Right hindlimb (tissue), 1 donor: Measurements from ENCODE around the gene ESR2.
"Not testable (repeated sequence)": the region's sequence is repeated elsewhere in the genome, so short reads cannot be mapped to it uniquely, and the experiment has no call there.

Source experiments
- DNase-seq: peaks from one replicate; pipeline ENCODE4 v3.0.0-alpha.2; 2018

ESR2 gene

DNA sequence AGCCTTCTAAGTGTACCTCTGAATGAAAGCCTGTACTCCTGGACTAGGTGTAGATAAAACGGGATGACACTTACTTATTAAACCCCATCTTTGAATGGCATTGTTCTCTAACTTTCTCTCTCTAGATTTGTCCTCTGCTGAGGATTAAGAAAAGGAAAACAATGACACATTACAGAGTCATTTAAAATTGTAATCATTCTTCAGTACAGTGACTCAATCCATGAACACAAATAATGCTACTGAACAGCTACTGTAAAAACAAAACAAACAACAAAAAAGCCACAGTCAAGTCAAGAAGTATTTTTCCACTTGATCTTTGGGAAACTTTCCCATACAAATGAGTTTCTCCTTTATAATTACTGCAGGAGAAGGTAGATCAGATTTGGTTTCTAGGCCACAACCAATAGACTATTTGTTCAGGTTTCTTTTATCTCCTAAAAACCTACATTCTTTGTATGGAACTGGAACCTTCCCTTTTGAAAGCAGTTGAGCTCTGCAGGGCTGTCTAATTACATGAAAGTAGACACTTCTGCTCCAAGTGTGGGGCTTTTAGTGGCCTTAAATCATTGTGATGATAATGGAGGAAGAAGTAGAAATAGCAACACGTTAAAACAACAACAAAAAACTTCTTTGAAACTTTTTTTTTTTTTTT lies 219.1 kb downstream of the ESR2 start:
- DNase-seq, result no peak

DNA sequence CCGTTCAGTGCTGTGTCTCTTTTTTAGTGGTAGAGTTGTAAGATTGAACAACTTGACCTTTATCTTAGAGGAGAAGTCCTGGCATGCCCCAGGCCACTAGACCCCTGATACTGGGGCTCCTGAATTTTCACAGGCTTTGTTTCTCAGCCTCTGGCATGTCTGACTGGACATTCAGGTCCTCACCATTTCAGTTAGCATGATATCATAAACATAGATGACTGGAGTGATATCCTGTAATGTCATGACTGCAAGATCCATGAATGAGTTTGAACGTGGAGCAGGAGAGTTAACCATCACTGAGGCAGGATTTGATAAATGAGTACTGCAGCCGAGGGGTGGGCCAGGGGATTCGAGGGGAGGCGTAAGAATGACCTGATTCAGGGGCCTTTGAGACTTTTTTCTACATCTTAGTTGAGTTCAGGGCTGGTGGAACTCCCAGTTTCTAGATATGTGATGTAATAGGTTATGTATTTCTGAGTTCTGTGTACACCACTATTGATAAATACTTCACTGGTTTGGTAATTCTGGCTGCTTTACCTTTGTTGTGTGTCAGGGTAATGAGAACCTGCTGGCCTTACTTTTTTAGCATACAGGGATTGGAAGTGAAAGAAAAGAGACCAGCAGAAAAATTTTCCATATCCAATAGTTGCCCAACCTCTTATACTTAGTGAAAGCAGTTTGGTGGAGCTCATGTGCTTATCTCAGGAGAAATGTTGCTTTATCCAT lies 224.4 kb downstream of the ESR2 start:
- no peak for DNase-seq

DNA sequence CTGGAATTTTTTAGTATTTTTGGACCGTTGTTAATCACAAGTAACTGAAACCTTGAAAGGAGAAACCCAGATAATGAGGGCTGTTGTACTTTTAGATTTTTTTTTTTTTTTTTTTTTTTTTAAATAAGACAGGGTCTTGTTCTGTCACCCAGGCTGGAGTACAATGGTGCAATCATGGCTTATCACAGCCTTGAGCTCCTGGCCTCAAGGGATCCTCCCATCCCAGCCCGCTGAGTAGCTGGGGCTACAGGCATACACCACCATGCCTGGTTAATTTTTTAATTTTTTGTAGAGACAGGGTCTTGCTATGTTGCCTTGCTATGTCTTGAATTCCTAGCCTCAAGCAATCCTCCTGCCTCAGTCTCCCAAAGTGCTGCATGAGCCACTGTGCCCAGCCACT lies 229.7 kb downstream of the ESR2 start:
- DNase-seq, result no peak

DNA sequence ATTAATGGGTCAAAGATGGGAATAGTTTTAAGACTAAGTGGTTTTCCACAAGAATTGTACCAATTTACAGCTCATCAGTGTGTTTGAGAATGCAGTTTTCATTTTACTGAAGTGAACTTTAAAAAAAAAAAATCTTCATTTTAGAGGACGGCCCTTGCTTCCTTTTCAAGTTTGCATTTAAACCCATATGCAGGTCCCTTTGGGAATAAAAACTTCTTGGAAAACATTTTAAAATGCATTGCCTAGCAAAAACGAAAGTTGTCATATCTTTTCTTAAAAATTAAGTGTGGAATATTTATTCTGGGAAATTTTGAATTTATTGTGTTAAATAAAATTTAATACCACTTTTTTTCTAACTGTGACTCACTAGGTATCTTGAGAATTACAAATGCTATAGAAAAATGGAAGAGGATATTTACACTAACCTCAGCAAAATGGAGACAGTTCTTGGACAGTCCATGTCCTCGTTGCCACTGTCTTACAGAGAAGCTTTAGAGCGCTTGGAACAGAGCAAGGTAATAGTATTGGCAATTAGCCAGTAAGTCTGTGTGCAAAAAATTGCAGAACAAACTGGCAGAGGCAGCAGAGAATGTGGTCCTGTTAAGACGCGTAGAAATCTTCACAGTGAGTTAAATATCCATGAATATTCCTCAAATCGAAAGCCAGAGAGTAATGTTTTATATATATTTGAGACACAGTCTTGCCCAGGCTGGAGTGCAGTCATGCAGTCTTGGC lies 231.6 kb downstream of the ESR2 start:
- no peak for DNase-seq

DNA sequence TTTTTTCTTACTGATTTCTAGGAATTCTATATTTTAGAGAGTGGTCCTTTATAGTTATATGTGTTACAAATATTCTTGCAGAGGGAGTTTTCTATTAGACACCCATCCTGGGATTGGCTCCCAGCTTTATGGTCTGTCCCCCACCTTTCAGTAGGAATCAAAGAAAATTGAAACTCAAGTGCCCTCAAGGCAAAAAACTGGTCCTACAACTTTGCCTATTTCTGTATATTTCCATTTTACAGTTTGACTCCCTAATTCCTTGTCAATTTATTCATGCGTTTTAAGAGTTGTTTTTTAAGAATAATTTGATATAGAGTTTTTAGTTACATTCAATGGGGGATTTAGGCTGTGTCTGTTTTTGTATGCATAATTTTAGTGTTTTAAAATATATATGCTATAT lies 232.5 kb downstream of the ESR2 start:
- no peak for DNase-seq

DNA sequence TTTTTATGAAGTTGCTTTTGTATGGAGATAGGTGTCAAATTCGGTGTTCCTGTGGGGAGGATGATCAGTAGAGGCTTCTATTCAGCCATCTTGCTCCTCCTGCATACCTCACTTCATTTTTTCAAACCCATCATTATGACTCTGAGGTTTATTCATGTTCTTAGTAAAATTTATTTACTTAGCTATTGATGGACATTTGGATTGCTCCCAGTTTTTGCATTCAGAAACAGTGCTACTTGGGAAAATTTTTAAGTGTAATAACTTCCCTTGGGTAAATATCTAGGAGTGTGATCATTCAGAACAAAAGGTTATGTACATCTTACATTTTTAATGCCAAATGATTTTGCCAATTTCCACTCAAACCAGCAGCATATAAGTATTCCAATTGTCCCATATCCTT lies 233.1 kb downstream of the ESR2 start:
- DNase-seq, result no peak

DNA sequence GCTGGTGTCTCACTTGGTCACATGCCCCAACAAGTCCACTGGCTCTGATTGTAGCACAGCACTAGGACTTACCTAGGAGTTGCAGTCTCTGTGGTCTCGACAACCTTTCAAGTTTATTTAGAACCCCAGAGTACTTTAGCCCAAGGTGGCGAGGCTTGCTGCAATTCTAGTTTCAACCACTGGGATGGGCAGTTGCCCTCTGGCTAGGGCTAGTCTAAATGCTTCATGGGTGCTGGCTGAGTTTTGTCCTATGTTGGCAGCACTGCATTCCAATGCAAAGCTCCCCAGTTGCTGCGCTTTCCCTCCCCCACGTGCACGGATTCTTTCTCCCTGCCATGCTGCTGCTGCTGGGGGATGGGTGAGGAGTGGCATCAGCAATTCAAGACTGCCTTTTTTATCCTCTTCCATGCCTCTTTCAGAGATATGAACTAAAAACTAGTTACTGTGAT lies 233.5 kb downstream of the ESR2 start:
- DNase-seq, result no peak

DNA sequence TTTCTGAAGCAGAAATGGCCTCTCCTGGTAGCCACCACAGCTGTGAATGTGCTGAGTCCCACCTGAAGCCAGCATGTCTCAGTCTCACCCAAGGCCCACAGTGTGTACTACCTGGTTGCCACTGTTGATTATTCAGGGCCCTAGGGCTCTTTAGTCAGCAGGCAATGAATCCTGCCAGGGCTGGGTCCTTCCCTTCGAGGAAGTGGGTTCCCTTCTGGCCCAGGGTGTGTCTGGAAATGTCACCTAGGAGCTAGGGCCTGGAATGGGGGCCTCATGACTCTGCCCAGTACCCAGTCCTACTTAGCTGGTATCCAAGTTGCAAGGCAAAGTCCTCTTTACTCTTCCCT lies 234.0 kb downstream of the ESR2 start:
- no peak for DNase-seq

DNA sequence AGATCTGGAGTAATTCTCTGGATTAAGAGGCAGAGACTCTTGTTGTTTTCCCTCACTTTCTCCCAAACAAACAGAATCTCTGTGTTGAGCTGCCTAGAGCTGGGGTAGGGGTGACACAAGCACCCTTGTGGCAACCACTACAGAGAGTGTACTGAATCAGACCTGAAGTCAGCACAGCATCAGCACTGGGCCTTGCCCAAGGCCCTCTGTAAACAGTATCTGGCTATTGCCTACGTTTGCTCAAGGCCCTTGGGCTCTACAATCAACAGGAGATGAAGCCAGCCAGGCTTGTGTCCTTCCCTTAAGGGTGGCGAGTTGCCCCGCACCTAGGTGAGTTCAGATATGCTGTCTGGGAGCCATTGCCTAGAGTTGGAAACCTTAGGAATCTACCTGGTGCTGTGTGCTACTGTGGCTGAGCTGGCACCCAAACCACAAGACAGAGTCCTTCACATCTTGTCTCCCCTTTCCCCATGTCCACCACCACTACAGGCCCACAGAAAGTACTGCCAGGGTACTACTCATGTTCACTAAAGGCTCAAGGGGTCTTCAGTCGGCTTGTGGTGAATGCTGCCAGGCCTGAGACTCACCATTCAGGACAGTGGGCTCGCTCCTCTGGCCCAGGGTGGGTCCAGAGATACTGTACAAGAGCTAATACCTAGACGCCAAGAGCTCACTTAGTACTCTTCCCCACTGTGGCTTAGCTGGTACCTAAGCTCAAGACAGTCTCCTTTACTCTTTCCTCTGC lies 234.5 kb downstream of the ESR2 start:
- DNase-seq, result no peak

DNA sequence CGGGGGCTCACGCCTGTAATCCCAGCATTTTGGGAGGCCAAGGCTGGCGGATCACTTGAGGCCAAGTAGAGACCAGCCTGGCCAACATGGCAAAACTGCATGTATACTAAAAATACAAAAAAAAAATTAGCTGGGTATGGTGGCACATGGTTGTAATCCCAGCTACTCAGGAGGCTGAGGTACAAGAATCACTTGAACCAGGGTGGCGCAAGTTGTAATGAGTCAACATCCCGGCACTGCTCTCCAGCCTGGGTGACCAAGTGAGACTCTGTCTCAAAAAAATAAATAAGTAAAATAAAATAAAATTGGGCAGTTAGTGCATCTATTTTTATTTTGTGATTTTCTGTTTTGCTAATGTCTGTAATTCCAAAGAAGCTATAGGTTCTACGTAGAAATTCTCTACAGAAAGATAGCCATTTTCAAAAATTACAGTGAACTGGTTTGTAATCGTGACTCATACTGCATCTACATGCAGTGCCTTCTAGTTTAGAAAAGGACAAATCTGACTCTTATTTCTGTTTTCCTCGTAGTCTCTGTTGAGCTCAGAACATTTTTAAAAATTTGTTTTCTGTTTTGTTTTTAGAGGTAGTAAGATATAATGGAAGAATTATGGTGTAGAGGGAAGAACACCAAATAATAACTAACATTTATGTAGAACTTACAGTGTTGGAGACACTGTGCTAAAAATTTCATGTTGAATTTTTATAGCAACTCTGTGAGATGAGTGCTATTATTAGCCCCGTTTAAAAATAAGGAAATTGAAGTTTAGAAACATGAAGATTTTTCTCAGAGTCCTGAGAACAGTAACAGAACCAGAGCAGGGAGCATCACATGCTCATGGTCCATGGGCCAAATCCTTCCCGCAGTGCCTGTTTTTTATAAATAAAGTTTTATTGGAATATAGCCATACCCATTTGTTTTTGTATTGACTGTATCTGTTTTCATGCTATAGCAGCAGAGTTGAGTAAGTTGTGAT lies 240.2 kb downstream of the ESR2 start:
- DNase-seq, result no peak

DNA sequence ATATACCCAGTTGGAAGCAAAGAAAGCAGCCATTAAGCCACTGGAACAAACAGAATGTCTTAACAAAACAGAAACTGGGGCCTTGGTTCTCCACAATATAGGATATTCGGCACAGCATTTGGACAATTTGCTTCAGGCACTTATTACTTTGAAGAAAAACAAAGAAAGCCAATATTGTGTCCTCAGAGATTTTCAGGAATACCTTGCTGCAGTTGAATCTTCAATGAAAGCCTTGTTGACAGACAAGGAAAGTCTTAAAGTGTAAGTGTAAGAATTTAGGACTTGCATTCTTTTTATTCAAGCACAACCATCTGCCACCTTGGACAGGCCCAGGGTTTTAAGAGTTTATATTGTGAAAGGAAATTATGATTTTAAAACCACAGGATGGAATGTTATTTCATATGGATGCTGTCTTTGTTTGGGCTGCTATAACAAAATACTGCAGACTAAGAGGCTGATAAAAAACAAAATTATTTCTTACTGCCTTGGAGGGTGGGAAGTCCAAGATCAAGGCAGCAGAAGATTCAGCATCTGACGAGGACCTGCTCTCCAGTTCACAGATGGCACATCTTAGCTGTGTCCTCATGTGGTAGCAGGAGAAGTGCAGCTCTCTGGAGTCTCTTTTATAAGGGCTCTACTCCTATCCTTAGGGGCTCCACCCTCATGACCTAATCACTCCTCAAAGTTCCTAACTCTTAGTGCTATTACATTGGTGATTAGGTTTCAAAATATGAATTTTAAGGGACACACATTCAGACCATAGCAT lies 244.4 kb downstream of the ESR2 start:
- no peak for DNase-seq

DNA sequence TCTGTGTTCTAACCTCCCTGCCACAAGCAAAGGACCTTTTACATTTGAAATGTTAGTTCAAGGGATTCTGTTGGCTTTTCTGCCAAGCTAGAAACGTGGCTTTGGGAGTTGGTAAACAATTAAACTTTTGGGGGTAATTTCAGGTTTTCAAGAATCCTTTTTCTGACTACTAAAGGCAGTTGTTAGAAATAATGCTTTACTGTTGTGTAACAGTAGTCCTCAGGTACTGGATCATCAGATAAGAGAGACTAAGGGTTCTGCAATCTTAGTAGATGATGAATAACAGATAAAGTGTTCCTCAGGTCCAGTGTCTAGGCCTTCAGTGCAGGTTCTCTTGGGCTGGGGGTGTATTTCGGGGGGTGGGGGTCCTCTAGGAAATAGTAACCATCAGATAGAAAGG lies 249.1 kb downstream of the ESR2 start:
- no peak for DNase-seq

DNA sequence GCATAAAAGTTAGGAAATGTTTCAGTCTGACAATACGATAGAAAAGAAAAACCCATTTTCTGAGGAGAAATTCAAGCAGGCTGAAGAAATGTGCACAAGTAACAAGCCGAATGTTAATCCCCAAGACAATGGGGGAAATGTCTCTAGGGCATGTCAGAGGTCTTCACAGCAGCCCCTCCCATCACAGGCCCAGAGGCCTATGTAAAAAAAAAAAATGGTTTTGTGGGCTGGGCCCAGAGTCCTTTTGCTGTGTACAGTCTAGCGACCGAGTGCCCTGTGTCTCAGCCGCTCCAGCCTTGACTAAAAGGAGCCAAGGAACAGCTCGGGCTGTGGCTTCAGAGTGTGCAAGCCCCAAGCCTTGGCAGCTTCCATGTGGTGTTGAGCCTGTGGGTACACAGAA lies 250.9 kb downstream of the ESR2 start:
- not testable (repeated sequence) for DNase-seq

DNA sequence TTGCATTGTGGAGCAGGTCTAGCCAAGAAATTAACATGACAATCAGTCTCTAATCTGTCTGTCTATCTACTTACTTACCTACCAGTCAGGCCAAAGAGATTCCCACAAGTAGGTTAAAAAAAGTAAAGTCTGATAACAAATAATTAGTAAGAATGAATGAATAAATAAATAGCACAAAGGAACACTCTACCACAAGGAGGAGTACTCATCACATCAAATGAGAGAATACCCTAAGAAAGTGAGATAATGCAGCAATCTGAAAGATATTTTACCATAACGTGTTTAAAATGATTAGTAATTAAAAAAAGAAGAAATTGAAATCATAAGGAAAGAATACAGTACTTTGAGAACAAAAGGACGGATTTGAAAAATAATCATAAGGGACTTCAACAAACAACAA lies 254.1 kb downstream of the ESR2 start:
- DNase-seq, result no peak

DNA sequence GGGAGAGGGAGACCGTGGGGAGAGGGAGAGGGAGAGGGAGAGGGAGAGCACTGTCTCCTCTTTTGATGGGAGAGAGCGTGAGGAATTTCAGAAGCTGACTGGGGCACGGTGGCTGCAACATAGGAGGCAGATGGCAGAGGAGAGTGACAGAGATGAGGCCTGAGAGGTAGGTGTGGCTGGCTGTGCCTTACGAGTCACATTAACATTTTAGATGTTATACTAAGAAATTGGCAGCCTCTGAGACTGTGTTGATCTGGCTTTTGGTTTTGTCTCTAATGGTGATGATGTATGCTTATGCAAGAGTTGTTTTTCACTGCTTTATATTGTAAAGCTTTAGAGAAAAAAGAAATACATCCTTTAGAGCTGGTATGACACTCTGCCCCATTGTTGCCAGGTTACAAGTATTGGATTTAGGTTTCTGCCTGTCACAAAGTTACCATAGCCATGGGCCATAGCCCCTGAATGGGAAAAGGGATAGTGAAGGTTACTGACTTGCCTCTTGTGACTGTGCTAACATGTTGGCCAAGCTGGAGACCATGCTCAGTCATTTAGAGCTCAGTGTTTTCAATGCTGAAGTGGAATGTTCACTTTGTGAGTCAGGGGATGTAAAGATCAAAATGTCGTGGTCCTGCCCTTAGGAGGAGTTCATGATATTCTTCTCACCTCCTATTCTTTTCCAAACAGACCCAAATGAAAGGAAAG lies 255.2 kb downstream of the ESR2 start:
- DNase-seq, result no peak

DNA sequence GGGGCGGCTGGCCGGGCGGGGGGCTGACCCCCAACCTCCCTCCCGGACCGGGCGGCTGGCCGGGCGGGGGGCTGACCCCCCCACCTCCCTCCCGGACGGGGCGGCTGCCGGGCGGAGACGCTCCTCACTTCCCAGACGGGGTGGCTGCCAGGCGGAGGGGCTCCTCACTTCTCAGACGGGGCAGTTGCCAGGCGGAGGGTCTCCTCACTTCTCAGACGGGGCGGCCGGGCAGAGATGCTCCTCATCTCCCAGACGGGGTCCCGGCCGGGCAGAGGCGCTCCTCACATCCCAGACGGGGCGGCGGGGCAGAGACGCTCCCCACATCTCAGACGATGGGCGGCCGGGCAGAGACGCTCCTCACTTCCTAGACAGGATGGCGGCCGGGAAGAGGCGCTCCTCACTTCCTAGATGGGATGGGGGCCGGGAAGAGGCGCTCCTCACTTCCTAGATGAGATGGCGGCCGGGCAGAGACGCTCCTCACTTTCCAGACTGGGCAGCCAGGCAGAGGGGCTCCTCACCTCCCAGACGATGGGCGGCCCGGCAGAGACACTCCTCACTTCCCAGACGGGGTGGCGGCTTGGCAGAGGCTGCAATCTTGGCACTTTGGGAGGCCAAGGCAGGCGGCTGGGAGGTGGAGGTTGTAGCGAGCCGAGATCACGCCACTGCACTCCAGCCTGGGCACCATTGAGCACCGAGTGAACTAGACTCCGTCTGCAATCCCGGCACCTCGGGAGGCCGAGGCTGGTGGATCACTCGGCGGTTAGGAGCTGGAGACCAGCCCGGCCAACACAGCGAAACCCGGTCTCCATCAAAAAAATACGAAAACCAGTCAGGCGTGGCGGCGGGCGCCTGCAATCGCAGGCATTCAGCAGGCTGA lies 256.1 kb downstream of the ESR2 start:
- not testable (repeated sequence) for DNase-seq

DNA sequence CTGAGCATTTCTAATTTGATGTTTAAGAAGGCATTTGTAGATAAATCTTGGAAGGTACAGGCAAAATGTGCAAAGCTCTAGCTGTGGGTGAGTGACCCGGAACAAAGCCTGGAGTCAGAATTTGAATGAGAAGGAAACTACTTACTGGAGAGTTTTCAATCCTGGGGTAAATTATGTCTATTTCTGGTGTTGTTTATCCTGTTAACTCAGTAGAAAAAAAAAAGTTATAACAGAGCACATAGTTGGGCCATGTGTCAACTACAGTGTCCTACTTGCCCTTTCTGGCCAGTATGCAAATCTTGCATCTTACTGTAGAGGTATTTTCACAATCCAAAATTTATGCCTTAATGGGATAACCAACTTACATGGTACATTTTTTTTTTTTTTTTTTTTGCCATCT lies 259.0 kb downstream of the ESR2 start:
- no peak for DNase-seq
